PC-3 (cell line): ENCODE measurements around the gene MAST4. TPM values are rescaled to one million over a fixed set of nuclear protein-coding genes. Genes with fewer than 3 reads are reported as not detected.
"Not testable (repeated sequence)": the region's sequence is repeated elsewhere in the genome, so short reads cannot be mapped to it uniquely, and the experiment has no call there.

ENCODE experiments used
- ATAC-seq: fragments of 200-7000 bp; cut with Tn5 transposase; 2 replicates; pipeline ENCODE4 v1.9.1; 2020; ENCODE audit warnings: mild to moderate bottlenecking, moderate library complexity
- BruUV-seq: library from RNA; stranded (reverse); fragments of 400-500 nt; replicated peaks from 2 replicates; lab custom pipeline; 2021; lab: Mats Ljungman, UMichigan
- CTCF ChIA-PET: fragments of 300-600 bp; sonication (Branson Sonifier 250); formaldehyde crosslinking; loops from one replicate; lab custom pipeline; 2022; ENCODE audit warnings: antibody characterized with exemption; lab: Charles Lee
- POLR2A ChIA-PET: fragments of 300-600 bp; sonication (Branson Sonifier 250); formaldehyde crosslinking; loops from one replicate; lab custom pipeline; 2022; ENCODE audit warnings: antibody characterized with exemption; ENCODE audit not compliant: unreplicated experiment; lab: Charles Lee
- DNase-seq: peaks from one replicate; pipeline ENCODE4 v3.0.0-alpha.2; 2015
- H2AFZ ChIP-seq: fragments of 300-600 bp; sonication (generic); 2 replicates; pipeline ENCODE4 v1.6.0; 2016; ENCODE audit warnings: antibody characterized with exemption, low read length
- H3F3A ChIP-seq: fragments of 300-600 bp; sonication (generic); one replicate; pipeline ENCODE4 v1.6.0; 2017; ENCODE audit warnings: antibody characterized with exemption, low read length, control low read depth, mild to moderate bottlenecking; ENCODE audit not compliant: unreplicated experiment
- H3K27ac ChIP-seq: fragments of 300-600 bp; sonication (generic); 2 replicates; pipeline ENCODE4 v1.5.1; 2016; ENCODE audit warnings: mild to moderate bottlenecking, low read length
- H3K27me3 ChIP-seq: fragments of 300-600 bp; sonication (generic); 2 replicates; pipeline ENCODE4 v1.6.1; 2016; ENCODE audit warnings: low read length, mixed read lengths
- H3K36me3 ChIP-seq: fragments of 300-600 bp; sonication (generic); 2 replicates; pipeline ENCODE4 v1.6.1; 2016; ENCODE audit warnings: low read depth, mixed run types, low read length, mixed read lengths
- H3K4me1 ChIP-seq: fragments of 300-600 bp; sonication (generic); 2 replicates; pipeline ENCODE4 v1.5.1; 2016; ENCODE audit warnings: low read length; ENCODE audit not compliant: insufficient read depth
- H3K4me2 ChIP-seq: fragments of 300-600 bp; sonication (generic); 2 replicates; pipeline ENCODE4 v1.6.0; 2016; ENCODE audit warnings: low read length
- H3K4me3 ChIP-seq: fragments of 300-600 bp; sonication (generic); 2 replicates; pipeline ENCODE4 v1.5.1; 2016; ENCODE audit warnings: mild to moderate bottlenecking, low read length, mixed read lengths
- H3K79me2 ChIP-seq: fragments of 300-600 bp; sonication (generic); 2 replicates; pipeline ENCODE4 v1.6.1; 2017; ENCODE audit warnings: low read length, mixed read lengths
- H3K9ac ChIP-seq: fragments of 300-600 bp; sonication (generic); 2 replicates; pipeline ENCODE4 v1.6.0; 2016; ENCODE audit warnings: mild to moderate bottlenecking, low read length
- H3K9me2 ChIP-seq: fragments of 300-600 bp; sonication (generic); replicated peaks from 2 replicates; pipeline ENCODE4 v1.6.1; 2016; ENCODE audit warnings: mixed run types, low read length, mixed read lengths
- H3K9me3 ChIP-seq: fragments of 300-600 bp; sonication (generic); 2 replicates; pipeline ENCODE4 v1.6.1; 2016; ENCODE audit warnings: low read length, mixed read lengths
- H4K20me1 ChIP-seq: fragments of 300-600 bp; sonication (generic); 2 replicates; pipeline ENCODE4 v1.6.1; 2016; ENCODE audit warnings: low read length, mixed read lengths
- CTCF ChIP-seq: fragments of 300-600 bp; sonication (generic); conservative IDR thresholded peaks from 2 replicates; pipeline ENCODE4 v1.5.1; 2017; ENCODE audit warnings: antibody characterized with exemption, low read depth, mild to moderate bottlenecking, low read length
- EZH2 ChIP-seq: fragments of 300-600 bp; sonication (generic); IDR thresholded peaks from one replicate; pipeline ENCODE4 v1.6.1; 2017; ENCODE audit warnings: antibody characterized with exemption, mild to moderate bottlenecking, low read length; ENCODE audit not compliant: unreplicated experiment
- EZH2phosphoT487 ChIP-seq: fragments of 300-600 bp; sonication (generic); IDR thresholded peaks from 2 replicates; pipeline ENCODE4 v1.6.1; 2018; ENCODE audit warnings: mild to moderate bottlenecking, antibody characterized with exemption, low read length, borderline replicate concordance
- intact Hi-C: fragments of 100-400 bp; cut with micrococcal nuclease; formaldehyde crosslinking; loops from 2 replicates; pipeline ENCODE4 v1.9.0; 2023
- total RNA-seq: library from RNA; depleted of rRNA; stranded (reverse); fragments of >200 nt; gene quantifications from 2 replicates; pipeline ENCODE4 v1.2.3, GENCODE V29; 2014

MAST4 gene
- total RNA-seq, 1 experiment from 2014 or later = 7.9 TPM

- Histone ChIP-seq H3K9me2 (no peaks in the 10 kb centered on the region), H3K27me3 (no peaks in the 10 kb centered on the region), H3K36me3 (no peaks in the 10 kb centered on the region), H3K4me2 (no peak overlapping the region), H4K20me1 (no peaks in the 10 kb centered on the region), H3K79me2 (no peaks in the 10 kb centered on the region), H2AFZ (no peak overlapping the region), H3K9me3 (no peaks in the 10 kb centered on the region), H3K9ac (no peak overlapping the region), H3F3A (no peaks in the 10 kb centered on the region), H3K27ac (no peak overlapping the region), H3K4me1 (no peaks in the 10 kb centered on the region), H3K4me3 (no peak overlapping the region)
- ChIA-PET CTCF (no interaction called here), POLR2A (no interaction called here)
- no TSS peak for BruUV-seq
- ATAC-seq = no peak
- TF ChIP-seq EZH2phosphoT487 (no peak), CTCF (no peak), EZH2 (no peak)
- no peak for DNase-seq
- intact Hi-C loops = no loop called here
Measured at GRCh38 chr5:67123819-67124218, 527.6 kb downstream of the MAST4 start.

GRCh38 chr5:67124556-67124955 is 528.4 kb downstream of the MAST4 start:
- H3K4me3 ChIP-seq = no peak overlapping the region
- H3K4me2 ChIP-seq = no peak overlapping the region
- H3K79me2 ChIP-seq = no peaks in the 10 kb centered on the region
- H3K36me3 ChIP-seq = no peaks in the 10 kb centered on the region
- no peak overlapping the region for H2AFZ ChIP-seq
- no peaks in the 10 kb centered on the region for H3K27me3 ChIP-seq
- intact Hi-C loops = no loop called here
- no peak overlapping the region for H3K27ac ChIP-seq
- ATAC-seq = no peak
- ChIA-PET POLR2A (no interaction called here), CTCF (no interaction called here)
- no peaks in the 10 kb centered on the region for H3F3A ChIP-seq
- no peak for TF ChIP-seq EZH2phosphoT487
- TF ChIP-seq CTCF = no peak
- TF ChIP-seq EZH2 = no peak
- H3K4me1 ChIP-seq = no peaks in the 10 kb centered on the region
- no peak for DNase-seq
- no peaks in the 10 kb centered on the region for H4K20me1 ChIP-seq
- H3K9ac ChIP-seq = no peak overlapping the region
- no peaks in the 10 kb centered on the region for H3K9me2 ChIP-seq
- no peaks in the 10 kb centered on the region for H3K9me3 ChIP-seq
- BruUV-seq = no TSS peak

- H3K27ac ChIP-seq, H3K79me2 ChIP-seq, DNase-seq, H3K9ac ChIP-seq, POLR2A ChIA-PET, H3K9me3 ChIP-seq, H2AFZ ChIP-seq, H3F3A ChIP-seq, BruUV-seq, H3K4me1 ChIP-seq, H3K4me3 ChIP-seq, H3K27me3 ChIP-seq, H3K9me2 ChIP-seq, H4K20me1 ChIP-seq, H3K4me2 ChIP-seq, H3K36me3 ChIP-seq, intact Hi-C loops, ATAC-seq, CTCF ChIA-PET: not testable (repeated sequence)
Measured at GRCh38 chr5:67127347-67127895, 531.2 kb downstream of the MAST4 start.
